Measurements from ENCODE around the gene SH3RF1.
"Not testable (repeated sequence)": the region's sequence is repeated elsewhere in the genome, so short reads cannot be mapped to it uniquely, and the experiment has no call there.

The SH3RF1 gene

DNA sequence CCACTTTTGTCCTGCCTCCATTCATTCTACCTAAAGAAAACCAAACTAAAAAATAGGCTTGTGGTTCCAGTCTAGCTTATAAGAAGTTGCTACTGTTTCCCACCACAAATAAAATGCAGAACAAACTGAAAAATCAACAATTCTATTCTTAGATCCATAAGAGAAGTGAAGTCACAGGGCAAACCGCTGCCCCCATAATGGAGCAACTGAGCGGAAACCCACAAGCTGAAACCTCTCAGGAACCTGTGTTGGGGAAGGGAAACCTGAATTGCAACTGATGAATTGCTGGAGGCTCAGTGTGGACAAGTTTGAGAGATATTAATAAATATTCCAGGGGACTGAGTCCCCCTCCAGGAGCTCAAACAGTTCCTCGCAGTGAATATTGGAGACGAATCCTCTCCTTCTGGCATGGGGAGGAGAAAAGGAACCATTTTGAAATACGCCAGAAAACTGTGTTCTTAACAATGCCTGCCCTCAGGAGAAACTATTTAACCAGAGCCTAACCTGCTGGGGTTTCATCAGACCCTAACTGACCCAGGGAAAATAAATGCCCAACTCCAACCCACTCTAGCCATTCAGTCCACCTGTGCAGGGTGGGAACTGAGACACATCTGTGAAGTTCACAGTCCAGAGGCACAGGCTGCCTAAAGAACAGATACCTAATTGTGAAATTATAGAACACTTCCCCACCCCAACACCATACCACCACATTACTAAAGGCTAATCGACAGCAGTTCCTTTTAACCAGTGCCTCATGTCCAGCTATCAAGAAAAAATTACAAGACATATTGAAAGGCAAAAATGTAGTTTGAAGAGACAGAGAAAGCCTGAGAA, 22.8 kb upstream of the SH3RF1 start:
- H3K4me3 ChIP-seq (ENCODE audit: low read depth, low read length) = no peak overlapping the region
- TF ChIP-seq, protein P1, sequence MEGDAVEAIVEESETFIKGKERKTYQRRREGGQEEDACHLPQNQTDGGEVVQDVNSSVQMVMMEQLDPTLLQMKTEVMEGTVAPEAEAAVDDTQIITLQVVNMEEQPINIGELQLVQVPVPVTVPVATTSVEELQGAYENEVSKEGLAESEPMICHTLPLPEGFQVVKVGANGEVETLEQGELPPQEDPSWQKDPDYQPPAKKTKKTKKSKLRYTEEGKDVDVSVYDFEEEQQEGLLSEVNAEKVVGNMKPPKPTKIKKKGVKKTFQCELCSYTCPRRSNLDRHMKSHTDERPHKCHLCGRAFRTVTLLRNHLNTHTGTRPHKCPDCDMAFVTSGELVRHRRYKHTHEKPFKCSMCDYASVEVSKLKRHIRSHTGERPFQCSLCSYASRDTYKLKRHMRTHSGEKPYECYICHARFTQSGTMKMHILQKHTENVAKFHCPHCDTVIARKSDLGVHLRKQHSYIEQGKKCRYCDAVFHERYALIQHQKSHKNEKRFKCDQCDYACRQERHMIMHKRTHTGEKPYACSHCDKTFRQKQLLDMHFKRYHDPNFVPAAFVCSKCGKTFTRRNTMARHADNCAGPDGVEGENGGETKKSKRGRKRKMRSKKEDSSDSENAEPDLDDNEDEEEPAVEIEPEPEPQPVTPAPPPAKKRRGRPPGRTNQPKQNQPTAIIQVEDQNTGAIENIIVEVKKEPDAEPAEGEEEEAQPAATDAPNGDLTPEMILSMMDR (IDR thresholded peaks at IDR 0.05; ENCODE audit: low read depth, low read length, missing control alignments) = no peak
- DNase-seq (ENCODE audit: low read depth) = no peak
- in situ Hi-C loops (cut with HindIII; ENCODE audit: low sequenced_read_pairs) = no loop called here

DNA sequence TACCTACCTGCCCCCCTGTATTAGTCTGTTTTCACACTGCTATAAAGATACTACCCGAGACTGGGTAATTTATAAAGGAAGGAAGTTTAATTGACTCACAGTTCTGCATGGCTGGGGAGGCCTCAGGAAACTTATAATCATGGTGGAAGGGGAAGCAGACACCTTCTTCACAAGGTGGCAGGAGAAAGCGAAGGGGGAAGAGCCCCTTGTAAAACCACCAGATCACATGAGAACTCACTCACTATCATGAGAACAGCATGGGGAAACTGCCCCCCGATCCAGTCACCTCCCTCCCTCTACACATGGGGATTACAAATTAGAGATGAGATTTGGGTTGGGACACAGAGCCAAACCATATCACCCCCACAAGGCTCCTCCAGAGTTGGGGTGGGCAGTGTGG, 17.2 kb upstream of the SH3RF1 start:
- H3K4me3 ChIP-seq (ENCODE audit: low read depth, low read length); in situ Hi-C loops (cut with HindIII; ENCODE audit: low sequenced_read_pairs); DNase-seq (ENCODE audit: low read depth): not testable (repeated sequence)

DNA sequence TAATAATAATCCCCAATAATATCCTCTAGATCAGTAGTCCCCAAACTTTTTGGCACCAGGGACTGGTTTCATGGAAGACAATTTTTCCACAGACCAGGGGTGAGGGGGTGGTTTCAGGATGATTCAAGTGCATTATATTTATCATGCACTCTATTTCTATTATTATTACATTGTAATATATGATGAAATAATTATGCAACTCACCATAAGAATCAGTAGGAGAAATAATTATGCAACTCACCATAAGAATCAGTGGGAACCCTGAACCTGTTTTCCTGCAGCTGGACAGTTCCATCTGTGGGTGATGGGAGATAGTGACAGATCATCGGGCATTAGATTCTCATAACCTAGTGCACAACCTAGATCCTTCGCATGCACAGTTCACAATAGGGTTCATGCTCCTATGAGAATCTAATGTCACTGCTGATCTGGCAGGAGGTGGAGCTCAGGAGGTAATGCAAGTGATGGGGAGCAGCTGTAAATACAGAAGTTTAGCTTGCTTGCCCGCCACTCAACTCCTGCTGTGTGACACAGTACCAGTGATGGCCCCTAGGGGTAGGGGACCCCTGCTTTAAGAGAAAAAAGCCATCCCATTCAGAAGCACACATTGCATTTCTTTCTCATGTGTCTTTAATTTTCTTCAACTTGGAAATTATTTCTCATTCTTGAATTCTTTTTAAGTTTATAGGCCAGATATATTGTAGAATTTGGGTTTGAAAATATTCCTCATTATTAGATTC, 16.0 kb upstream of the SH3RF1 start:
- H3K4me3 ChIP-seq (ENCODE audit: low read depth, low read length) = no peak overlapping the region
- TF ChIP-seq, protein P1 (IDR thresholded peaks at IDR 0.05; ENCODE audit: low read depth, low read length, missing control alignments) = peak; percentile 3
- no peak for DNase-seq (ENCODE audit: low read depth)
- in situ Hi-C loops (cut with HindIII; ENCODE audit: low sequenced_read_pairs) = no loop called here

DNA sequence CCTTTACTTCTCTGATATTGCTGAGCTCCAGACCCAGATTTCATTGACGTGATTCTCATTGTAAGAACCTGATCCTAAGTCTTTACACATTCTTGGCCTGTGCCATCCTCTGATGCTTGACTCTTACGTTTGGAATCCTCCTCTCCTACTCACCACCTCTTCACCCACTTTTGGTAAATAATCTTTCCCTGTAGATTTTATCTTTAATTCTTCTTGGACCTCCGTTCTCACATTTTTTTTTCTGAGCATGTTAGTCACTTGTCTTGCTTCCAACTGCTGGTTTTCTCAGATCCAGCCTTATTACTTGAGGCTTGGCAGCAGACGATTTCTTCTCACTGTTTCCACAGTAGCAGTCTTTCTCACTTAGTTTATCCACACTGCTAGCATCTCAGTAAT, 12.4 kb upstream of the SH3RF1 start:
- in situ Hi-C loops (cut with HindIII; ENCODE audit: low sequenced_read_pairs) = no loop called here
- TF ChIP-seq, protein P1 (IDR thresholded peaks at IDR 0.05; ENCODE audit: low read depth, low read length, missing control alignments) = no peak
- H3K4me3 ChIP-seq (ENCODE audit: low read depth, low read length) = no peak overlapping the region
- DNase-seq (ENCODE audit: low read depth) = peak; percentile 89

DNA sequence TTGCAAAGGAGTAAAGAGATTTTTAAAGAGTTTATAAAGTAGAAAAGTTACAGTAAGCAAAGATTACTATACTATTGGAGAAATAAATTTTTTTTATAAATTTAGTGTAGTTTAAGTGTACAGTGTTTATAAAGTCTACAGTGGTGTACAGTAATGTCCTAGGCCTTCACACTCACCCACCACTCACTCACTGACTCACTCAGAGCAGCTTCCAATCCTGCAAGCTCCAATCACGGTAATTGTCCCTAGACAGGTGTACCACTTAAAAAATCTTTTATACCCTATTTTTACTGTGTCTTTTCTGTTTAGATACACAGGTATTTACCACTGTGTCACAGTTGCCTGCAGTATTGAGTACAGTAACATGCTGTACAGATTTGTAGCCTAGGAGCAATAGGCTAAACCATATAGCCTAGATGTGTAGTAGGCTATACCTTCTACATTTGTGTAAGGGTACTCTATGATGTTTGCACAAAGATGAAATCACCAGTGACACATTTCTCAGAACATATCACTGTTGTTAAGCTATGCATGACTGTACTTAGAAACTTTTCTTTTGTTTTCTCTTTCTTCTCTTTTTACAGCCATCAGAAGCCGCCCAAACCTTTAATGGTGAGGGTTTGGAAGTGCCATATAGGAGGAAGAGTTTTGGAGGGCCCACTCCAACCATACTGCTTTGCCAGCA, 11.8 kb upstream of the SH3RF1 start:
- H3K4me3 ChIP-seq (ENCODE audit: low read depth, low read length) = no peak overlapping the region
- TF ChIP-seq, protein P1 (IDR thresholded peaks at IDR 0.05; ENCODE audit: low read depth, low read length, missing control alignments) = no peak
- in situ Hi-C loops (cut with HindIII; ENCODE audit: low sequenced_read_pairs) = no loop called here
- no peak for DNase-seq (ENCODE audit: low read depth)

DNA sequence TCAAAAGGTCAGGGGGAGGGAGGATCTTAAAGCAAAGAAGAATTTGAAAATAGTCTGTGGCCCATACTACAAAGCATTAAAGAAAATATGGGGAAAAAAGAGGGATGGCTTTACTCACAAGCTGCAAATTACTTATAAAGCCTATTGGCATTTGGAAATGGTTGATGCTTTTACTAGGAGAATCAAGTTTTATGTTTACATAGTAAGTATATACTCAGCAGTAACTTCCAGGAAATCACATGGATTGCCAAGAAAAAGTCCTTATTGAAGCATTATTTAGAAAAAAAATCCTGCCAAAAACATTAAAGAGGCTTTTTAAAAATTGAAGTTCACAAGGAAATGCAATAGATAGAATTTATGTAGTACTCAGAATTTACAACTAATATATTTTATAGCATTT, 8.4 kb upstream of the SH3RF1 start:
- no peak for DNase-seq (ENCODE audit: low read depth)
- TF ChIP-seq, protein P1 (IDR thresholded peaks at IDR 0.05; ENCODE audit: low read depth, low read length, missing control alignments) = no peak

More for the DNA sequence above, 8.4 kb upstream of the SH3RF1 start:
- H3K4me3 ChIP-seq (ENCODE audit: low read depth, low read length) = no peak overlapping the region
- in situ Hi-C loops (cut with HindIII; ENCODE audit: low sequenced_read_pairs) = no loop called here
